ENCODE measurements around the gene KRTAP4-5. TPM values are rescaled to one million over a fixed set of nuclear protein-coding genes. Genes with fewer than 3 reads are reported as not detected.
"Not testable (repeated sequence)": the region's sequence is repeated elsewhere in the genome, so short reads cannot be mapped to it uniquely, and the experiment has no call there.

Gene KRTAP4-5
- total RNA-seq, 2 experiments from 2014 or later = not detected

DNA sequence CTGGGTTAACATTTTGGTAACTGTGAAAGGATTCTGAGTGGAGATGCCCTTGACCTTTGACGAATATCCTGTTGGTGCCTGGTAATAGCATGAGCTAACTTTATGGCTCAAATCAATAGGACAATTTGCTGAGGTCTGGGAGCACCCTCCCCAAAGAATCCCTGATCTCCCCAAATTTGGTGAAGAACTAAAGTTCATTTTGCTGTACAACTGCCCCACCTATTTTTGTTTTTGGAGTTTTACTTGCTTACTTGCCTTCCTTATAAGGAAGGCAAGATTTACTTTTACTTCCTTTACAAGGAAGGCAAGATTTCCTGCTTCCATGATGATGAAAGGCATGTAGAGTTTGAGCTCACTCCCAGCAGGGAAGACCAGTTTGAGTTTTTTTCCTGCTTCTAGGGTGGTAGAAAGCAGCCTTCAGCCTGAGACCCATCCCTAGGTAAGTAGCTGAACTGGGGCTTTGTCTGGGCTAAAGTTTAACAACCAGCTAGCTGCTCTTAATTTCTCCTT lies 41.6 kb downstream of the KRTAP4-5 start:
- Mint-ChIP-seq H3K9me3 (no peaks in the 10 kb centered on the region), H3K4me1 (ENCODE audit: low read depth) (peaks cover 7% of the 10 kb centered on the region), H3K4me3 (no peak overlapping the region), H3K27ac (no peak overlapping the region), H3K36me3 (ENCODE audit: low read depth) (no peaks in the 10 kb centered on the region), H3K27me3 (peaks cover 14% of the 10 kb centered on the region)
- ChIA-PET CTCF (no interaction called here), POLR2A (no interaction called here)
- H3K36me3 ChIP-seq (ENCODE audit: insufficient read depth, low read length) = no peaks in the 10 kb centered on the region
- H3K9me3 ChIP-seq (ENCODE audit: control insufficient read depth in 1 of 2, insufficient read depth in 1 of 2, low read length in 2 of 2) = no peaks in the 10 kb centered on the region
- no peak for TF ChIP-seq CTCF (IDR thresholded peaks at IDR 0.05)
- no peaks in the 10 kb centered on the region for H3K4me1 ChIP-seq (ENCODE audit: insufficient read depth, low read length)
- no peak overlapping the region for H3K27ac ChIP-seq (ENCODE audit: low read depth in 1 of 2, low read length in 2 of 2)
- H3K27me3 ChIP-seq (ENCODE audit: control insufficient read depth in 1 of 2, insufficient read depth in 2 of 2, low read length in 2 of 2) = no peaks in the 10 kb centered on the region
- DNase-seq (no peak), ATAC-seq (ENCODE audit: poor library complexity) (no peak)
- no peak overlapping the region for H3K4me3 ChIP-seq (ENCODE audit: low read length)
- intact Hi-C loops (cut with DNase I, micrococcal nuclease) = loop anchor here in 1 of 2 experiments (1.0 kb wide), 1 partner anchor 21 kb away; no protein-coding TSS in a partner anchor

DNA sequence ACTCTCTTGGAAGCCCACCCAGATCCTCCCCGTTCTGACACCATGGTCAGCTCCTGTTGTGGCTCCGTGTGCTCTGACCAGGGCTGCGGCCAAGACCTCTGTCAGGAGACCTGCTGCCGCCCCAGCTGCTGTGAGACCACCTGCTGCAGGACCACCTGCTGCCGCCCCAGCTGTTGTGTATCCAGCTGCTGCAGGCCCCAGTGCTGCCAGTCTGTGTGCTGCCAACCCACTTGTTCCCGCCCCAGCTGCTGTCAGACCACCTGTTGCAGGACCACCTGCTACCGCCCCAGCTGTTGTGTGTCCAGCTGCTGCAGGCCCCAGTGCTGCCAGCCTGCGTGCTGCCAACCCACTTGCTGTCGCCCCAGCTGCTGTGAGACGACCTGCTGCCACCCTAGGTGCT lies 44.3 kb downstream of the KRTAP4-5 start, which contains the start of gene KRTAP4-9:
Gene KRTAP4-9 (plus strand): TSS at position 43 of the 400 bp plus-strand sequence. CDS start 0 bp downstream, at position 43.
- H3K36me3 ChIP-seq (ENCODE audit: insufficient read depth, low read length); H3K4me3 Mint-ChIP-seq; DNase-seq; intact Hi-C loops (cut with DNase I, micrococcal nuclease); CTCF ChIA-PET; H3K27ac ChIP-seq (ENCODE audit: low read depth in 1 of 2, low read length in 2 of 2); H3K9me3 Mint-ChIP-seq; H3K9me3 ChIP-seq (ENCODE audit: control insufficient read depth in 1 of 2, insufficient read depth in 1 of 2, low read length in 2 of 2); H3K27ac Mint-ChIP-seq; POLR2A ChIA-PET; H3K4me1 ChIP-seq (ENCODE audit: insufficient read depth, low read length); H3K36me3 Mint-ChIP-seq (ENCODE audit: low read depth); H3K27me3 ChIP-seq (ENCODE audit: control insufficient read depth in 1 of 2, insufficient read depth in 2 of 2, low read length in 2 of 2); ATAC-seq (ENCODE audit: poor library complexity); H3K4me3 ChIP-seq (ENCODE audit: low read length): not testable (repeated sequence)
- Mint-ChIP-seq H3K4me1 (ENCODE audit: low read depth) (peaks cover 14% of the 10 kb centered on the region), H3K27me3 (peaks cover 14% of the 10 kb centered on the region)

- intact Hi-C loops (cut with DNase I, micrococcal nuclease) = loop anchor here in 1 of 2 experiments (5.0 kb wide), 1 partner anchor 218 kb away; no protein-coding TSS in a partner anchor
Observed at GRCh38 chr17:41104386-41105038, 45.1 kb downstream of the KRTAP4-5 start.

GRCh38 chr17:41103896-41104295 lies 45.7 kb downstream of the KRTAP4-5 start:
- H3K4me3 ChIP-seq (ENCODE audit: low read length) = no peak overlapping the region
- H3K27me3 Mint-ChIP-seq = peaks cover 14% of the 10 kb centered on the region
- intact Hi-C loops (cut with DNase I, micrococcal nuclease) = loop anchor here in 1 of 2 experiments (5.0 kb wide), 1 partner anchor 218 kb away; no protein-coding TSS in a partner anchor
- H3K4me3 Mint-ChIP-seq = no peak overlapping the region
- no peaks in the 10 kb centered on the region for H3K27me3 ChIP-seq (ENCODE audit: control insufficient read depth in 1 of 2, insufficient read depth in 2 of 2, low read length in 2 of 2)
- DNase-seq (no peak), ATAC-seq (ENCODE audit: poor library complexity) (no peak)
- H3K9me3 ChIP-seq (ENCODE audit: control insufficient read depth in 1 of 2, insufficient read depth in 1 of 2, low read length in 2 of 2) = no peaks in the 10 kb centered on the region
- no peak for TF ChIP-seq CTCF (IDR thresholded peaks at IDR 0.05)
- peaks cover 3% of the 10 kb centered on the region for H3K4me1 ChIP-seq (ENCODE audit: insufficient read depth, low read length)
- H3K36me3 ChIP-seq (ENCODE audit: insufficient read depth, low read length) = no peaks in the 10 kb centered on the region
- ChIA-PET CTCF (no interaction called here), POLR2A (no interaction called here)
- H3K36me3 Mint-ChIP-seq (ENCODE audit: low read depth) = no peaks in the 10 kb centered on the region
- no peaks in the 10 kb centered on the region for H3K9me3 Mint-ChIP-seq
- H3K27ac Mint-ChIP-seq = no peak overlapping the region
- peaks cover 22% of the 10 kb centered on the region for H3K4me1 Mint-ChIP-seq (ENCODE audit: low read depth)
- no peak overlapping the region for H3K27ac ChIP-seq (ENCODE audit: low read depth in 1 of 2, low read length in 2 of 2)

More at GRCh38 chr17:41104386-41105038, 45.1 kb downstream of the KRTAP4-5 start:
- H3K4me3 ChIP-seq (ENCODE audit: low read length); H3K27ac ChIP-seq (ENCODE audit: low read depth in 1 of 2, low read length in 2 of 2); ATAC-seq (ENCODE audit: poor library complexity); H3K9me3 ChIP-seq (ENCODE audit: control insufficient read depth in 1 of 2, insufficient read depth in 1 of 2, low read length in 2 of 2); H3K36me3 Mint-ChIP-seq (ENCODE audit: low read depth); H3K4me3 Mint-ChIP-seq; H3K36me3 ChIP-seq (ENCODE audit: insufficient read depth, low read length); H3K27ac Mint-ChIP-seq; H3K27me3 ChIP-seq (ENCODE audit: control insufficient read depth in 1 of 2, insufficient read depth in 2 of 2, low read length in 2 of 2); H3K9me3 Mint-ChIP-seq; POLR2A ChIA-PET; CTCF ChIA-PET; DNase-seq; H3K4me1 ChIP-seq (ENCODE audit: insufficient read depth, low read length): not testable (repeated sequence)
- H3K27me3 Mint-ChIP-seq = peaks cover 14% of the 10 kb centered on the region
- peaks cover 23% of the 10 kb centered on the region for H3K4me1 Mint-ChIP-seq (ENCODE audit: low read depth)
